Putamen (tissue), 1 donor: ENCODE measurements around the gene PTPRG.

ENCODE experiments used
- DNase-seq: peaks from one replicate; pipeline ENCODE4 v3.0.0-alpha.2; 2016; ENCODE audit warnings: low spot score

The PTPRG gene

GRCh38 chr3:61961900-61962299 is 400.5 kb downstream of the PTPRG start:
- no peak for DNase-seq

- DNase-seq: no peak
Measured at GRCh38 chr3:61964566-61964965, 403.2 kb downstream of the PTPRG start.

GRCh38 chr3:61965770-61966131 is 404.4 kb downstream of the PTPRG start:
- no peak for DNase-seq

GRCh38 chr3:61966200-61966599 is 404.8 kb downstream of the PTPRG start:
- no peak for DNase-seq

- DNase-seq: no peak
Measured at GRCh38 chr3:61967019-61967418, 405.6 kb downstream of the PTPRG start.

- DNase-seq: no peak
Measured at GRCh38 chr3:61967937-61968336, 406.6 kb downstream of the PTPRG start.

GRCh38 chr3:61974662-61975061 is 413.3 kb downstream of the PTPRG start:
- no peak for DNase-seq

- DNase-seq: no peak
Measured at GRCh38 chr3:61975199-61975598, 413.8 kb downstream of the PTPRG start.

- no peak for DNase-seq
Measured at GRCh38 chr3:61975936-61976335, 414.6 kb downstream of the PTPRG start.

- DNase-seq: no peak
Measured at GRCh38 chr3:61978460-61979419, 417.4 kb downstream of the PTPRG start.

- DNase-seq: no peak
Measured at GRCh38 chr3:61979638-61980037, 418.3 kb downstream of the PTPRG start.

- no peak for DNase-seq
Measured at GRCh38 chr3:61980041-61980440, 418.7 kb downstream of the PTPRG start.

- no peak for DNase-seq
Measured at GRCh38 chr3:61981060-61981459, 419.7 kb downstream of the PTPRG start.

- DNase-seq: no peak
Measured at GRCh38 chr3:61983479-61983878, 422.1 kb downstream of the PTPRG start.

- no peak for DNase-seq
Measured at GRCh38 chr3:61985020-61985419, 423.6 kb downstream of the PTPRG start.

GRCh38 chr3:61986473-61986872 is 425.1 kb downstream of the PTPRG start:
- DNase-seq: no peak

GRCh38 chr3:61989681-61990080 is 428.3 kb downstream of the PTPRG start:
- DNase-seq: no peak

GRCh38 chr3:61990327-61991027 is 429.1 kb downstream of the PTPRG start:
- no peak for DNase-seq

GRCh38 chr3:61991706-61992105 is 430.3 kb downstream of the PTPRG start:
- no peak for DNase-seq

GRCh38 chr3:61996366-61996765 is 435.0 kb downstream of the PTPRG start:
- no peak for DNase-seq

- DNase-seq: no peak
Measured at GRCh38 chr3:61997101-61997500, 435.7 kb downstream of the PTPRG start.

GRCh38 chr3:62003835-62004234 is 442.5 kb downstream of the PTPRG start:
- DNase-seq: no peak

GRCh38 chr3:62007036-62007435 is 445.7 kb downstream of the PTPRG start:
- peak; percentile 57 for DNase-seq
